Measurements from ENCODE around the gene RPN2. TPM values are rescaled to one million over a fixed set of nuclear protein-coding genes. Genes with fewer than 3 reads are reported as not detected.

The RPN2 gene
- total RNA-seq, 1 experiment from 2014 or later: 220 TPM

DNA sequence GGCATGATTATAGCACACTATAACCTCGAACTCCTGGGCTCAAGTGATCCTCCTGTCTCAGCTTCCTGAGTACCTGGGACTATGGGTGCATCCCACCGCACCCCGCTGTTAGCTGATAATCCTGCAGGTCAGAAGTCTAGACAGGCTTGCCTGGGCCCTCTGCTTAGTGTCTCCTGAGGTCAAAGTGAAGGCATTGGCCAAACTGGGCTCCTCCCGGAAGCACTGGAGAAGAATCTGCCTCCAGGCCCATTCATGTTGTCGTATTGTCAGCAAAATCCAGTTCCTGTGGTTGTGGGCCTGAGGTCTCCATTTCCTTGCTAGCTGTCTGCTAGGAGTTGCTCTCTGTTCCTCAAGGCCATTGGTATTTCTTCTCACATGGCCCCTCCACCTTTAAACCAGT lies 6.6 kb downstream of the RPN2 start:
- intact Hi-C loops (cut with micrococcal nuclease): no loop called here
- Histone ChIP-seq H3K4me3 (replicated peaks in 1 of 2; ENCODE audit: low read depth in 1 of 2, low read length in 2 of 2) (no peak overlapping the region), H3K9me3 (ENCODE audit: control insufficient read depth in 1 of 2, insufficient read depth in 1 of 2, low read depth in 1 of 2, low read length in 2 of 2) (no peaks in the 10 kb centered on the region), H3K27me3 (ENCODE audit: insufficient read depth, low read length) (no peaks in the 10 kb centered on the region), H3K27ac (ENCODE audit: low read depth, low read length) (no peak overlapping the region), H3K36me3 (ENCODE audit: control insufficient read depth in 1 of 2, insufficient read depth in 2 of 2, low read length in 2 of 2) (peaks cover 37 to 58% of the 10 kb centered on the region in 2 experiments), H3K79me2 (ENCODE audit: insufficient read depth, low read length) (peaks cover 96% of the 10 kb centered on the region), H3K9me2 (ENCODE audit: insufficient read depth) (no peaks in the 10 kb centered on the region), H3K4me2 (ENCODE audit: low read length) (no peak overlapping the region), H4K20me1 (ENCODE audit: insufficient read depth) (peaks cover 19% of the 10 kb centered on the region; the same call in 1 of the 2 replicates), H2AFZ (ENCODE audit: low read depth, low read length, poor library complexity, severe bottlenecking) (no peak overlapping the region), H3K4me1 (ENCODE audit: control insufficient read depth in 1 of 2, insufficient read depth in 2 of 2, low read length in 2 of 2) (peaks cover 0 to under 1% of the 10 kb centered on the region in 2 experiments; a peak in 3 of 4 replicates), H3K9ac (ENCODE audit: low read length) (no peak overlapping the region)
- DNase-seq (ENCODE audit: low read depth, low spot score) (no peak), ATAC-seq (no peak)
- ChIA-PET POLR2A (no interaction called here), CTCF (no interaction called here), RAD21 (ENCODE audit: low non-redundant PET in 1 of 2, low total read pairs in 2 of 2, uncharacterized antibody in 2 of 2, unreplicated experiment in 2 of 2) (no interaction called here)
- TF ChIP-seq, protein P1, sequence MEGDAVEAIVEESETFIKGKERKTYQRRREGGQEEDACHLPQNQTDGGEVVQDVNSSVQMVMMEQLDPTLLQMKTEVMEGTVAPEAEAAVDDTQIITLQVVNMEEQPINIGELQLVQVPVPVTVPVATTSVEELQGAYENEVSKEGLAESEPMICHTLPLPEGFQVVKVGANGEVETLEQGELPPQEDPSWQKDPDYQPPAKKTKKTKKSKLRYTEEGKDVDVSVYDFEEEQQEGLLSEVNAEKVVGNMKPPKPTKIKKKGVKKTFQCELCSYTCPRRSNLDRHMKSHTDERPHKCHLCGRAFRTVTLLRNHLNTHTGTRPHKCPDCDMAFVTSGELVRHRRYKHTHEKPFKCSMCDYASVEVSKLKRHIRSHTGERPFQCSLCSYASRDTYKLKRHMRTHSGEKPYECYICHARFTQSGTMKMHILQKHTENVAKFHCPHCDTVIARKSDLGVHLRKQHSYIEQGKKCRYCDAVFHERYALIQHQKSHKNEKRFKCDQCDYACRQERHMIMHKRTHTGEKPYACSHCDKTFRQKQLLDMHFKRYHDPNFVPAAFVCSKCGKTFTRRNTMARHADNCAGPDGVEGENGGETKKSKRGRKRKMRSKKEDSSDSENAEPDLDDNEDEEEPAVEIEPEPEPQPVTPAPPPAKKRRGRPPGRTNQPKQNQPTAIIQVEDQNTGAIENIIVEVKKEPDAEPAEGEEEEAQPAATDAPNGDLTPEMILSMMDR (IDR thresholded peaks at IDR 0.05 in 2 of 3, conservative IDR thresholded peaks at IDR 0.05 in 1 of 3; ENCODE audit: borderline replicate concordance in 1 of 3, insufficient read depth in 1 of 3, low read depth in 2 of 3, low read length in 2 of 3): no peak
- BruUV-seq (replicated peaks): no TSS peak

DNA sequence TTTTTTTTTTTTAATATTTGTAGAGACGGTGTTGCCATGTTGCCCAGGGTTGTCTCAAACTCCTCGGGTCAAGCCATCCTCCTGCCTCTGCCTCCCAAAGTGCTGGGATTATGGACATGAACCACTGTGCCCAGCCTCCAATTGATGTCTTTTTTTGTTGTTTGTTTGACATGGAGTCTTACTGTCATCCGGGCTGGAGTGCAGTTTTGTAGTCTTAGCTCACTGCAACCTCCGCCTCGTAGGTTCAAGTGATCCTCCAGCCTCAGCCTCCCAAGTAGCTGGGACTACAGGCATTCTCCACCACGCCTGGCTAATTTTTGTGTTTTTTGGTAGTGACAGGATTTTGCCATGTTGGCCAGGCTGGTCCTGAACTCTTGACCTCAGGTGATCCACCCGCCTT lies 9.7 kb downstream of the RPN2 start:
- Histone ChIP-seq H2AFZ (ENCODE audit: low read depth, low read length, poor library complexity, severe bottlenecking) (no peak overlapping the region), H4K20me1 (ENCODE audit: insufficient read depth) (peaks cover 26% of the 10 kb centered on the region; the same call in 1 of the 2 replicates), H3K9ac (ENCODE audit: low read length) (no peak overlapping the region), H3K27me3 (ENCODE audit: insufficient read depth, low read length) (no peaks in the 10 kb centered on the region), H3K9me3 (ENCODE audit: control insufficient read depth in 1 of 2, insufficient read depth in 1 of 2, low read depth in 1 of 2, low read length in 2 of 2) (no peaks in the 10 kb centered on the region), H3K79me2 (ENCODE audit: insufficient read depth, low read length) (peaks cover 98% of the 10 kb centered on the region), H3K4me3 (replicated peaks in 1 of 2; ENCODE audit: low read depth in 1 of 2, low read length in 2 of 2) (no peak overlapping the region), H3K9me2 (ENCODE audit: insufficient read depth) (no peaks in the 10 kb centered on the region), H3K36me3 (ENCODE audit: control insufficient read depth in 1 of 2, insufficient read depth in 2 of 2, low read length in 2 of 2) (peaks cover 32 to 63% of the 10 kb centered on the region in 2 experiments), H3K4me1 (ENCODE audit: control insufficient read depth in 1 of 2, insufficient read depth in 2 of 2, low read length in 2 of 2) (peaks cover 0 to 7% of the 10 kb centered on the region in 2 experiments; a peak in 1 of 4 replicates), H3K4me2 (ENCODE audit: low read length) (no peak overlapping the region), H3K27ac (ENCODE audit: low read depth, low read length) (no peak overlapping the region)
- ChIA-PET POLR2A (interaction anchor here (1.2 kb wide), 1 partner anchor 10 kb away, joined by 3 read pairs; no protein-coding TSS in a partner anchor), RAD21 (ENCODE audit: low non-redundant PET in 1 of 2, low total read pairs in 2 of 2, uncharacterized antibody in 2 of 2, unreplicated experiment in 2 of 2) (no interaction called here), CTCF (interaction anchor here (0.9 to 1.3 kb wide), 2 partner anchors 12 to 80 kb away, joined by 3 read pairs; no protein-coding TSS in a partner anchor)
- ATAC-seq: no peak
- intact Hi-C loops (cut with micrococcal nuclease): no loop called here
- BruUV-seq (replicated peaks): no TSS peak
- TF ChIP-seq YY1 (IDR thresholded peaks at IDR 0.05; ENCODE audit: extremely low read depth, insufficient replicate concordance, low read depth, low read length) (no peak), TCF7L2 (IDR thresholded peaks at IDR 0.05; ENCODE audit: borderline replicate concordance, extremely low read depth, insufficient read depth, insufficient read length) (no peak), EZH2phosphoT487 (IDR thresholded peaks at IDR 0.05; ENCODE audit: borderline replicate concordance) (no peak), EZH2 (IDR thresholded peaks at IDR 0.05) (no peak), EGR1 (IDR thresholded peaks at IDR 0.05; ENCODE audit: low read depth) (no peak), SRF (IDR thresholded peaks at IDR 0.05; ENCODE audit: low read depth) (no peak), FOSL1 (IDR thresholded peaks at IDR 0.05; ENCODE audit: low read depth) (no peak), ELF1 (IDR thresholded peaks at IDR 0.05; ENCODE audit: borderline replicate concordance, low read depth) (no peak), JUND (IDR thresholded peaks at IDR 0.05) (no peak), CEBPB (IDR thresholded peaks at IDR 0.05; ENCODE audit: low read depth) (no peak), POLR2A (IDR thresholded peaks at IDR 0.05; ENCODE audit: borderline replicate concordance, extremely low read depth, insufficient read depth, insufficient read length) (no peak), SP1 (IDR thresholded peaks at IDR 0.05; ENCODE audit: low read depth) (no peak), ZNF274 (IDR thresholded peaks at IDR 0.05; ENCODE audit: low read depth, low read length) (no peak)
- TF ChIP-seq, protein P2, sequence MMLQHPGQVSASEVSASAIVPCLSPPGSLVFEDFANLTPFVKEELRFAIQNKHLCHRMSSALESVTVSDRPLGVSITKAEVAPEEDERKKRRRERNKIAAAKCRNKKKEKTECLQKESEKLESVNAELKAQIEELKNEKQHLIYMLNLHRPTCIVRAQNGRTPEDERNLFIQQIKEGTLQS (IDR thresholded peaks at IDR 0.05): no peak
- TF ChIP-seq, protein P3, sequence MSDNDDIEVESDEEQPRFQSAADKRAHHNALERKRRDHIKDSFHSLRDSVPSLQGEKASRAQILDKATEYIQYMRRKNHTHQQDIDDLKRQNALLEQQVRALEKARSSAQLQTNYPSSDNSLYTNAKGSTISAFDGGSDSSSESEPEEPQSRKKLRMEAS (IDR thresholded peaks at IDR 0.05): no peak
- TF ChIP-seq, protein P1 (IDR thresholded peaks at IDR 0.05 in 2 of 3, conservative IDR thresholded peaks at IDR 0.05 in 1 of 3; ENCODE audit: borderline replicate concordance in 1 of 3, insufficient read depth in 1 of 3, low read depth in 2 of 3, low read length in 2 of 3): no peak
- no peak for DNase-seq (ENCODE audit: low read depth, low spot score)

Data from HCT116 (cell line).